GM19035 (cell line): ENCODE data around the gene GNG8.

Experiments
- ATAC-seq: cut with Tn5 transposase; IDR thresholded peaks from one replicate; pipeline ENCODE4 v1.9.1; 2021; ENCODE audit not compliant: unreplicated experiment

Gene GNG8

GRCh38 chr19:46635920-46636761, at the start of gene GNG8:
Gene GNG8 (minus strand): TSS chr19:46636202. CDS start chr19:46634682, 1,520 bp downstream.
- ATAC-seq: no peak

DNA sequence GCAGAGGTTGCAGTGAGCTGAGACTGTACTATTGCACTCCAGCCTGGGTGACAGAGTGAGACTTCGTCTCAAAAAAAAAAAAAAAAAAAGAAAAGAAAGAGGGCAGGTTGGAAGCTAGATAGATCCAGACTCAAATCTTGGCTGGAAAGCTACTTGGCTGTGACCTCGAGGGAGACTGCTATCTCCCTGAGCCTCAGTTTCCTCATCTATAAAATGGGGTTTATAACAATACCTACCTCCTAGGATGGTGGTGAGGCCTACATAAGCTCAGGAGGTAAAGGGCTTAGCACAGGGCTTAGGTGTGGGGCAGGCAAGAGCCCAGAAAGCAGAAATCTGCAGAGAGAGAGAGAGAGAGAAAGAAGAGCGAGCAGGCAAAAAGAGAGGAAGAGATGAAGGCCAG, 49.2 kb upstream of the GNG8 start:
- ATAC-seq: no peak

DNA sequence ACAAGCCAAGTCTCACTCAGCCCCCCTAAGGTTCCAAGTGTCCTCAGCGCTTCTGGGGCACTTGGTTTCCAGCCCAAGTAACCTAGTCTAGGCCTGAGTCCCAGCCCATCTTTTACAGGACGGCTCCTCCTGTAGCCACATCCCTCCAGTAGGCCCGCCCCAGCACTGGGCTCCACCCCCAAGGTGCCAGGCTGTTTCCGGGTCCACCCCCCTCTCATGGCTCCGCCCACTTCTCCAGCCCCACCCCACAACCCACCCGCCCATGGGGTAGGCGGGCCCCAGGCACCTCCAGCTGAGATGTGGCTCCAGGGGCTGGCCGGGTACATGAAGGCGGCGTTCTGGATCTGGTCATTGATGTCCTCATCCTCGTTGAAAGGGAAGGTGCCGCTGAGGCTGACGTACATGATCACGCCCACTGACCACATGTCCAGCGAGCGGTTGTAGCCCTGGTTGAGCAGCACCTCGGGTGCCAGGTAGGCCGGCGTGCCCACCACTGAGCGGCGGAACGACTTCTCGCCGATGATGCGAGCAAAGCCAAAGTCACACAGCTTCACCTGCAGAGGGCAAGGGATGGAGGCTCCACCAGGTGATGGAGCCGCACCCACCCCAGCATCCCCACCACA, 42.2 kb upstream of the GNG8 start:
- no peak for ATAC-seq

- no peak for ATAC-seq
These were observed 38.6 kb upstream of the GNG8 start for GRCh38 chr19:46674416-46675178.

GRCh38 chr19:46670813-46671212, 34.8 kb upstream of the GNG8 start:
- no peak for ATAC-seq

DNA sequence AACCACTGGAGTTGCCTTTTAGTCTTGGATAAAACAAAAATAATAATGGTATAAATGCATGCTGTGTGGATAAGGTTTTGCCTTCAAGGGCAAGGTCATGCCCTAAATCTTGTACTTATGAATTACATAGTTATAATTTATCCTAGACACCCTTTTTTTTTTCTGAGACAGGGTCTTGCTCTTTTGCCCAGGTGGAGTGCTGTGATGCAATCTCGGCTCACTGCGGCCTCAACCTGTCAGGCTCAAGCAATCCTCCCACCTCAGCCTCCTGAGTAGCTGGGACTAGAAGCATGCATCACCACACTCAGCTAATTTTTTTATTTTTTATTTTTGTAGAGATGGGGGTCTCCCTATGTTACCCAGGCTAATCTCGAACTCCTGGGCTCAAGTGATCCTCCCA, 32.7 kb upstream of the GNG8 start:
- ATAC-seq: no peak

DNA sequence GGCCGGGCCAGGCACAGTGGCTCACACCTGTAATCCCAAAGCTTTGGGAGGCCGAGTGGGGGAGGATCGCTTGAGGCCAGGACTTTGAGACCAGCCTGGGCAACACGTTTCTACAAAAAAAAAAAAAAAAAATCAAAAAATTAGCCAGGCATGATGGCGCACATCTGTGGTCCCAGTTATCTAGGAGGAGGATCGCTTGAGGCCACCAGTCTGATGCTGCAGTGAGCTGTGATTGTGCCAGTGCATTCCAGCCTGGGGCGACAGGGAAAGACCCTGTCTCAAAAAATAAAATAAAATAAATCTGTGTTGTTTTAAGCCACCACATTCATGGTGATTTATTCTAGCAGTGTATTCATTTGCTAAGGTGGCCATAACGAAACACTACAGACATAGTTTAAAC, 29.1 kb upstream of the GNG8 start:
- ATAC-seq: no peak

DNA sequence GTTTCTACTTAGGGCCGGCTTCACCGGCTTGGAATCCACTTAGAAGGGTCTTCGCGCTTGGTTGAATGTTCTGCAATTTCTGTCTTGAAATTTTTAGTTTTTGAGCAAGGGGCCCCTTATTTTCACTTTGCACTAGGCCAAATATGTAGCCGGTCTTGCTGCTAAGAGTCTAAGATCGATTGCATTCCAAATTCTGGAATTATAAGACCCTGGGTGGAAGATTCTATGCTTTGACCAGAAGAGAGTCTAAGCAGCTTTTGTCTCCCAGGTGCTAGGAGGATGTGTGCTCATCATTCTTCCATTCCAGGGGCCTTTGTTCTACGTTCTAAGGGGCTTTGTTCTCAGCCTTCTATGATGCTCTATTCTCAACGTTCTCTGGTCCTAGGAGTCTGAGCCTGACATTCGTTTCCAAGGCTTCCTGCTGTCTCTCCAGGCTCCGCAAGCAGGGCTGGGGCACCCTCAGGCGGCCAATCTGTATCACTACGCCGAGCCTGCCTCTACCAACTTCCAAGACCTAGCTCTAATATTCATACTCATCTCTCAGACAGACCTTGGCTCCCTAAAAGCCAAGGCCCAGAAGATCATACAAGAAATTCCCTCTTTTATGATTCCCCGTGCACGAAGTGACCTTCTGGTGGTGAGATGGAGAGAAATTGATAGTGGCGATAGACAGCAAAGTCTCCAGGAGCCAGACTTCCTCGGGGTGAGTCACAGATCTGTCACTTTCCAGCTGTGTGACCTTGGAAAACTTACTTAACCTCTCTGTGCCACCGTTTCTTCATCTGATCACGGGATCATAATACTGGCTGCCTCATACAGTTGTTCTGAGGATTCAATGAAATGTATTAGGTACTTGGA, 26.0 kb upstream of the GNG8 start:
- ATAC-seq: no peak

DNA sequence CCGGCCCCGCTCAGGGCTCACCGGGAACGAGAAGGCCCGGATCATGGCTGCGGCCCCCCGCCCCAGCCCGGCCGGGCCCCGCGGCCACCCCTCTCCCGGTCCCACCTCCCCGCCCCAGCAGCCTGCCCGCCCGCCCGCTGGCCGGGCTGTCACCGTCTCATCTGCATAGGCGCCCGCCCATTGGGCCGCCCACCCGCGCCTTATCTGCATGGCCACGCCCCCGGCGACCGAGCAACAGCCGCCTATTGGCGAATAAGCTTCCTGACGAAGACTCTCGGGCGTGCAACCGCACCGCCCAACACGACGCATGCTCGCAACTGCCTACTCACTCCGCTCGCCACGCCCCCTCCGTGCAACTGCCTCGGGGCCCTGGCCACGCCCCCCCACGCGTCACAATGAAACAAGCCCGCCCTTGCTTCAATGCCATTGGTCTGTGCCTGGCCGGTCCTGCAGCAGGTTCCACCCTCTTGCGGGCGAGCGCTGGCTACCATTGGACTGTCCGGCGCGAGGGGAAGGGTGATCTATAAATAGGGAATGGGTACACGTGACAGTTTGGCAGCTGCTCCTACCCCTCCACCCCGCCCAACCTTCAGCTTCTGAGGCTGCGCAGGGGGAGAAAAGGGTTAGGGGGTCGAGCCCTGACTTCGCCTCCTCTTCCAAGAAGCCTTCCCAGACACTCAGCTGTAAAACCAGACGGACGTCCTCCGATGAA, 25.2 kb upstream of the GNG8 start, which contains the start of gene DACT3:
DACT3 (minus strand) TSS at position 163 of the 712 bp plus-strand sequence; CDS start at position 45, 118 bp downstream.
- ATAC-seq: peak; percentile 94

DNA sequence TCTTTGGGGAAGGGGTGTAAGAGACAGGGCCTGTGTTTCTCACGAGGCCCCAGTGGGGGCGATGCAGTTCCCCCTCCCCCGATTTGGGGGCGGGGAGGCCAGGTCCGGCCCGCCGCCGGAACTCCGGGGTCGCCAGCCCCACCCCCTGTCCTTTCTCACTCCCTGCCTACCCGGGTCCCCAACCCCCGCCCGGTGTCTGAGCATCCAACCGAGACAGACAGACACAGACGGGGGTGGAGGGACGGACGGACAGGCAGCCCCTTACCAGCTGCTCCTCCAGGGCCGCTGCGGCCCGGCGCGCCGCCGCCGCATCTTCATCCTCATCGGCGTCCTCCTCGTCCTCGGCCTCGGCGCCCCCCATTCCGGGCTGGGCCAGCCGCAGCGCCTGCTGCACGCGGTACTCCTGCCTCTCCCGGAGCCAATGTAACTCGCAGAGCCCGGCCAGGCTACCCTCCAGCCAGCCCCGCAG, 24.6 kb upstream of the GNG8 start:
- ATAC-seq: no peak

DNA sequence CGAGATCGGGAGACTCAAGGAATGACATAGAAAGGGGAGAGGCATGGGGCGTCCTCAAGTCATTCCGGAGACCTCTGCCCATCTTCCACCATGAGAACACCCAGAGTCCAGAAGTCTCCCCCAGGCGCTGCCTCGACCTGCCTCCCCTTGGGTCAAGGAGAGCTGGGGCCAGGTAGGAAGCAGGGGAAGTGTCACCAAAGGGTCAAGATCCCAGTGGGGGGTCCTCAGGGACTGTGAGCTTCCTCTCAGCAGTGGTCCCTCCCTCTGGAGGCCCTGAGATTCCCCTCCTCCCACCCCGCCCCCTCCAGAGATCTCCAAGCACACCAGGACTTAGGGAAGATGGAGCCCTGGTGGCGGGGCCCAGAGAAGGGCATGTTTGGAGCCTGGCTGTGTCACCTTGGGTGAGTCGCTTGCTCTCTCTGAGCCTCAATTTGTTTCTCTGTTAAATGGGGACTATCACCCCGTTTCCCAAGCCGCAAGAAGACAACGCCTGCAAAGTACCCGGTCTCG, 24.1 kb upstream of the GNG8 start:
- no peak for ATAC-seq

- ATAC-seq: no peak
These were observed 23.4 kb upstream of the GNG8 start for GRCh38 chr19:46659151-46660007.

GRCh38 chr19:46656541-46656940, 20.5 kb upstream of the GNG8 start:
- ATAC-seq: no peak

DNA sequence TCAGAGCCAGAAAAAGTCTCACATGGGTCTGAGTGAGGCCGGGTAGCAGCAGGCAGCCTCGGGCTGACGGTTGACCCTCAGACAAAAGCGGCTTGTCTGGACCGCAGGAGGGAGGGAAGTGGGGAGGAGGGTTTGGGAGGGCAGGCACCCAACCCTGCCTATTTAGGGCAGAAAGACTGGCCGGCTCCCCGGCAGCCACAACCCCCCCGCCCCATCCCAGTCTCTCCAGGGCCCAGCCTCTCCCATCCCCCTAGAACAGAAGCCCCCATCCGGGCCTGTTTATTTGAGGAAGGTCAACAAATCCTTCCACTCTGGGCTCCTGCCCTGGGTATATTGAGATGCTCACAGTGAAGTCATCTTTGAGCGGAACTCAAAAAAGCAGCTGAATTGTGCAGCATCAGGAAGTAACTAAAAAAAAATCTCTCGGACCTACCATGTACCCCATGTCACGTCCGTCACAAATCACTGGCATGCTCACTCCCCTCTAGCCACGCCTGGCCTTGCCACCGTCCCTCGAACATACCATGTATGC, 18.7 kb upstream of the GNG8 start:
- no peak for ATAC-seq

- ATAC-seq: no peak
These were observed 14.4 kb upstream of the GNG8 start for GRCh38 chr19:46650445-46650844.

DNA sequence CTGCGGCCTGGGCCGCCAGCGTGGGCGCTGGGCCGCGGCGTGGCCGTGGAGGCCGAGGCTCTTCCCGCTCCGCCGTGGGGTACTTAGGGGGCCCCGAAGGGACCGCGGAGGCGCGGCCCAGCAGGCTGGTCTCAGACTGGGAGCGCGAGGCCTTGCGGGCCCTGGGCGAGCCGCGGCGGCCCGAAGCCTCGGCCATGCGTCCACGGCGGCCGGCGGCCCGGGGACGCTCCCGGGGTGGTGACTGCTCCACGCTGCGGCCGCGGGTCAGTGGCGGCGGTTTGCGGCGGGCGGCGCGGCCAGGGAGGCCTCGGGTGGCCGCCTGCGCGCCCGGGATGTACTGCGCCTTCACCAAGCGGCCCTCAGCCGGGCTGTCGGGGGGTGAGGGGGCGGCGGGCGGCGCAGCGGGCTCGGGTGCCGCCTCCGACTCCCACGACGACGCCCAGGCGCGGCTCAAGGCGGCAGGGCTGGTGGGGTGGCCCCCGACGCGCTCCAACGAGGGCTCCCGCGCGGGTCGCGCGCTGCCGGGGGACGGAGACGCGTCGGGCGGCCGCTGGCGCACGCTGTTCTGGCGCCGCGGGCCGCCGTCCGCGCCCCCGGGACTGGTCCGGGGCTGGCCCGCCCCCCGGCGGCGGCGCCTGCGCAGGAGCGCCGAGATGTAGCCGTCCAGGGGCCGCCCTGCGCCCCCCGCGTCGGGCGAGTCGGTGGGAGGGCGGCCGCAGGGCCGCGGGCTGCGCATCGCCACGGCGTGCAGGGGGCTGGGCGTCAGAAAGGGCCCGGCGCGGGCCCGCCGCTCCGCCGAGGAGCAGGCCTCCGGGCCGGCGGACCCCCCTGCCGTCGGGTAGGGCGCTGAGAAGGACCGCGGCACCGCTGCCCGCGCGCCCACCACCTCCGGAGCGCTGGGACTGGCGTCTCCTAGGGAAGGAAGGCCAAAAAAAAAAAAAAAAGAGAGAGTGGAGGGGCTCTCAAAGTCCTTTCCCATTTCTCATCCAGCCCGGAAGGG, 13.3 kb upstream of the GNG8 start:
- ATAC-seq: no peak
